Thymus (tissue), 11 donors: ENCODE data around the gene STYXL1. TPM values are rescaled to one million over a fixed set of nuclear protein-coding genes. Genes with fewer than 3 reads are reported as not detected.
A peak's percentile ranks its signal among the peaks of the same experiment; 100 is the strongest.

Experiments
- DNase-seq, 9 donors: peaks; one replicate each; pipeline ENCODE4 v3.0.0-alpha.2; 2013; ENCODE audit warnings: low spot score in 9 of 9, low read depth in 6 of 9, missing footprints in 1 of 9
- H3K27ac ChIP-seq, 2 donors: one replicate each; pipeline ENCODE4 v1.5.1; 2013; ENCODE audit warnings: control low read depth in 1 of 2, low read depth in 1 of 2, low read length in 1 of 2, mild to moderate bottlenecking in 1 of 2, moderate library complexity in 1 of 2
- H3K27me3 ChIP-seq, 2 donors: one replicate each; pipeline ENCODE4 v1.5.1; 2013; ENCODE audit warnings: low read length in 1 of 2; ENCODE audit not compliant: control insufficient read depth in 2 of 2, insufficient read depth in 1 of 2
- H3K36me3 ChIP-seq, 2 donors: one replicate each; pipeline ENCODE4 v1.5.1; 2013; ENCODE audit warnings: low read length in 1 of 2, mild to moderate bottlenecking in 1 of 2, moderate library complexity in 1 of 2; ENCODE audit not compliant: control insufficient read depth in 2 of 2, insufficient read depth in 2 of 2
- H3K4me1 ChIP-seq, 2 donors: one replicate each; pipeline ENCODE4 v1.5.1; 2013; ENCODE audit warnings: low read length in 2 of 2; ENCODE audit not compliant: control insufficient read depth in 2 of 2, insufficient read depth in 2 of 2
- H3K4me3 ChIP-seq, 2 donors: one replicate each; pipeline ENCODE4 v1.5.1; 2013; ENCODE audit warnings: low read length in 2 of 2, control low read depth in 1 of 2, mild to moderate bottlenecking in 1 of 2
- H3K9me3 ChIP-seq, 2 donors: one replicate each; pipeline ENCODE4 v1.5.1; 2013; ENCODE audit warnings: low read length in 1 of 2, mild to moderate bottlenecking in 1 of 2; ENCODE audit not compliant: control insufficient read depth in 2 of 2, insufficient read depth in 1 of 2
- WGBS: extraction: QIAGEN DNeasy Blood & Tissue Kit; methylation state at CpG from one replicate; pipeline ENCODE4 v1.1.7; 2013; 5-methylcytosine and 5-hydroxymethylcytosine counted together
- polyA plus RNA-seq: library from polyadenylated mRNA; stranded (reverse); fragments of 200-250 nt; gene quantifications from one replicate; pipeline ENCODE4 v1.2.3, GENCODE V29; 2013
- total RNA-seq: library from RNA; stranded (reverse); fragments of 120-200 nt; gene quantifications from one replicate; pipeline ENCODE4 v1.2.4, GENCODE V29; 2013
- donor health status: healthy.

STYXL1 gene
- total and polyA plus RNA-seq, 2 donors = 36.9 to 55.9 TPM

- Histone ChIP-seq H3K27me3 (no peaks in the 10 kb centered on the region), H3K4me1 (no peaks in the 10 kb centered on the region), H3K36me3 (peaks cover 10 to 12% of the 10 kb centered on the region in 2 donors), H3K9me3 (peaks cover 0 to 43% of the 10 kb centered on the region in 2 donors), H3K4me3 (no peak overlapping the region), H3K27ac (no peak overlapping the region)
- 94% methylated on average over 47 of the region's 47 CpGs for WGBS
- no peak for DNase-seq
These were observed 23.8 kb upstream of the STYXL1 start for GRCh38 chr7:76071316-76072242.

GRCh38 chr7:76069238-76069638 lies 21.4 kb upstream of the STYXL1 start:
- Histone ChIP-seq H3K9me3 (peaks cover 0 to 30% of the 10 kb centered on the region in 2 donors), H3K4me3 (no peak overlapping the region), H3K36me3 (peaks cover 31 to 36% of the 10 kb centered on the region in 2 donors), H3K4me1 (no peaks in the 10 kb centered on the region), H3K27ac (no peak overlapping the region), H3K27me3 (no peaks in the 10 kb centered on the region)
- peak in 1 of 9 donors; percentile 32 for DNase-seq
- 68% methylated on average over 8 of the region's 8 CpGs for WGBS

DNA sequence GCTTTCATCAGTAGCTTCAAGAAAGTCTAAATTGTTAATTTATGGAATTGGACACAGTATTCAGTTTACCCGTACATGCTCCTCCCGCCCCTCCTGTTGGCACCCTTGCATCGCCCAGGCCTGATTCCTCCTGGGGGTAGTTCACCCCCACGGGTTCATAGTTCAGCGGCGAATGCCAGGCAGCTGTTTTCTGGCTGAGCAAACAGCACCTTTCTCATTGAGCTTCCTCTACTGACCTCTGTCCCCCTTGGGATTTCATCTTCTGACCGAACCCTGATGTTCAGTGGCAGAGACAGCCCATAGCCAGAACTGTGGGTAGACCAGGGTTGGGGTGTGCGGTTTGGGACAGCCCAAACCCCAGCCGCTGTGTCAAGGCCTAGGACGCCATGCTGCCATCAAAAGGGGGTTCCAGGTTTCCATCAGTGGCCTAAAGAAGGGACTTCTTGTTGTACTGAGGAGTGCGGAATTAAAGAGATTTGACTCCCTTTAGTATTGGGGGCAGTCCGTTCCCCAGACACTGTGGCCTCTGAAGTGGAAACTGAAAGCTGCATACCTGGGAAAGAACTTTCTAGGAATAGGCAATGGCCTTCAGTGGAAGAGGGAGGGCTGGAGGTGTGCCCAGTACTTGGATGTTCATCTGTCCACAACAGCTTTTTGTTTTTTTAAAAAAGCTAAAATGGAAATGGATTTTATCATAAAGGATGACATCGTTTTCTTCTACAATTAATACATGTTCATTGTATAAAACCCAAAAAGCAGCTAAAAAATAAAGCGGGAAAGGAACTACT lies 19.1 kb upstream of the STYXL1 start:
- H3K36me3 ChIP-seq = peaks cover 53 to 58% of the 10 kb centered on the region in 2 donors

DNA sequence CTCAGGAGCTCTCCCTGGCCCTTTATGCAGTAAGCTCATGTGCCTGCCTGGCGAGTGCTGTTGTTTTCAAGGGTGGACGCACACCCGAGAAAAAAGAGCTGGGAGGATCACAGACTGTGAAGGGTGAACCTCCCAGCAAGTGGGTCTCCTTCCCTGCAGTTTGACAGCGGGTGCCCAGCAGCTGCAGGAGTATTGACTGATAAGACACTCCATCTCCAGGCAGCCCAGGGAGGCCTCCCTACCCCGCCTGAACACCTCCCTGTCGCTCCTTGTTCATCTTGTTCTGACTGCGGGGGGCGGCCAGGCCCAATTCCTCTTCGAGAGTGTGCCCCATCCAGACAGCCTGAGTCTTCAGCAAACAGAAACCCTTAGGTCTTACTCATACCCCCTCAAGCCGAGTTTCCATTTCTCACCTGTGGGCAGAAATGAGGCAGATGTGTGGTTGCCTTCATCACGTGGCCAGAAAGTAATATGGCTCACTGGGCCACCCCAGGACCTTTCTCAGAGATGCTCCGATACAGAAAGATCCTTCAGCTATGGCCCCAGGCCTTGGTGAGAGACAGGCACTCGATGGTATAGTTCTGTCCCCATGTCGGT lies 17.3 kb upstream of the STYXL1 start:
- H3K27ac ChIP-seq = no peak overlapping the region
- peaks cover 0 to 2% of the 10 kb centered on the region in 2 donors for H3K4me1 ChIP-seq
- H3K4me3 ChIP-seq = no peak overlapping the region
- no peak for DNase-seq
- H3K36me3 ChIP-seq = peaks cover 71 to 76% of the 10 kb centered on the region in 2 donors
- WGBS = 97% methylated on average over 14 of the region's 14 CpGs
- H3K9me3 ChIP-seq = peaks cover 0 to 1% of the 10 kb centered on the region in 2 donors
- no peaks in the 10 kb centered on the region for H3K27me3 ChIP-seq

More for the DNA sequence above, 19.1 kb upstream of the STYXL1 start:
- over 99% methylated on average over 14 of the region's 14 CpGs for WGBS
- no peak for DNase-seq
- peaks cover 0 to 2% of the 10 kb centered on the region in 2 donors for H3K4me1 ChIP-seq
- no peak overlapping the region for H3K4me3 ChIP-seq
- no peaks in the 10 kb centered on the region for H3K27me3 ChIP-seq
- no peak overlapping the region for H3K27ac ChIP-seq
- peaks cover 1 to 7% of the 10 kb centered on the region in 2 donors for H3K9me3 ChIP-seq

GRCh38 chr7:76064208-76064970 lies 16.6 kb upstream of the STYXL1 start:
- H3K27ac ChIP-seq = no peak overlapping the region
- H3K4me1 ChIP-seq = peaks cover 0 to 2% of the 10 kb centered on the region in 2 donors
- no peaks in the 10 kb centered on the region for H3K27me3 ChIP-seq
- H3K9me3 ChIP-seq = peaks cover 0 to 1% of the 10 kb centered on the region in 2 donors
- no peak for DNase-seq
- H3K4me3 ChIP-seq = no peak overlapping the region
- WGBS = 98% methylated on average over 24 of the region's 24 CpGs
- H3K36me3 ChIP-seq = peaks cover 78 to 84% of the 10 kb centered on the region in 2 donors

GRCh38 chr7:76063525-76063924 lies 15.7 kb upstream of the STYXL1 start:
- H3K27ac ChIP-seq = no peak overlapping the region
- H3K36me3 ChIP-seq = peaks cover 87 to 92% of the 10 kb centered on the region in 2 donors
- no peak overlapping the region for H3K4me3 ChIP-seq
- peaks cover 0 to 2% of the 10 kb centered on the region in 2 donors for H3K4me1 ChIP-seq
- 93% methylated on average over 14 of the region's 14 CpGs for WGBS
- H3K9me3 ChIP-seq = peaks cover 0 to 1% of the 10 kb centered on the region in 2 donors
- no peaks in the 10 kb centered on the region for H3K27me3 ChIP-seq
- no peak for DNase-seq

DNA sequence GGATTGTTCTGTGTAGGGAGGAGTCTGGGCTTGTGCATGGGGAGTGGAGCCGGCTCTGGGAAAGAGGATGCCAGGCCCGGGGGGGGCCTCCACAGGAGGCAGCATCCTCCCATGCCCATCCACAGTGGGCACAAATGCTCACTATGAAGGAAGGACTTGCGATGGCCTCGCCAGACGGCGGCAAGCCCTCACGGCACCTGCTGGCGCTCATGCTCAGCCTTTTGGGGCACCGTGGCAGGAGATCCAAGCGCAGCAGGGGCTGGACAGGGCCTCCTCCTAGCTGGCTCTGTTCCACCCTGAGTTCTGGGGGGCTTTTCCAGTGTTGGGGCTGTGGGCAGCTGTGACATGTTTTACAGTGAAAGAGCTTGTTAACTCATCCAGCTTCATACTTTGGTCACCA lies 15.3 kb upstream of the STYXL1 start:
- Histone ChIP-seq H3K27me3 (no peaks in the 10 kb centered on the region), H3K9me3 (peaks cover 0 to 1% of the 10 kb centered on the region in 2 donors), H3K4me1 (peaks cover 0 to 2% of the 10 kb centered on the region in 2 donors), H3K4me3 (no peak overlapping the region), H3K27ac (no peak overlapping the region), H3K36me3 (peaks cover 91 to 96% of the 10 kb centered on the region in 2 donors)
- no peak for DNase-seq
- 98% methylated on average over 10 of the region's 10 CpGs for WGBS

GRCh38 chr7:76062254-76062653 lies 14.5 kb upstream of the STYXL1 start:
- H3K4me1 ChIP-seq = peaks cover 0 to 2% of the 10 kb centered on the region in 2 donors
- WGBS = 98% methylated on average over 15 of the region's 15 CpGs
- H3K9me3 ChIP-seq = peaks cover 0 to 1% of the 10 kb centered on the region in 2 donors
- peaks cover 96 to 99% of the 10 kb centered on the region in 2 donors for H3K36me3 ChIP-seq
- no peak for DNase-seq
- H3K27me3 ChIP-seq = no peaks in the 10 kb centered on the region
- H3K4me3 ChIP-seq = no peak overlapping the region
- H3K27ac ChIP-seq = no peak overlapping the region
